Omental fat pad (tissue), 4 donors: ENCODE results near the gene PAOX. TPM values are rescaled to one million over a fixed set of nuclear protein-coding genes. Genes with fewer than 3 reads are reported as not detected.

Source experiments
- ATAC-seq: fragments of 150-250 bp; one replicate; pipeline ENCODE4 v1.9.1; 2016; ENCODE audit warnings: mild to moderate bottlenecking, moderate library complexity; ENCODE audit not compliant: low FRiP score
- DNase-seq: peaks from one replicate; pipeline ENCODE4 v3.0.0-alpha.2; 2019; ENCODE audit warnings: low spot score
- total RNA-seq, 4 donors: library from RNA; depleted of rRNA; stranded (reverse); fragments of >200 nt; gene quantifications; one replicate each; pipeline ENCODE4 v1.1.0, GENCODE V29; 2016
- TF ChIP-seq, protein P1 (sequence below), 3 donors: fragments of 450-650 bp; IDR thresholded peaks; one replicate each; pipeline ENCODE4 v1.5.1; 2016 to 2017; ENCODE audit warnings: antibody characterized with exemption in 3 of 3, mild to moderate bottlenecking in 3 of 3, moderate library complexity in 2 of 3

PAOX gene
- total RNA-seq, 4 donors from 2014 or later = 3.8 to 7.7 (median 6.1) TPM

DNA sequence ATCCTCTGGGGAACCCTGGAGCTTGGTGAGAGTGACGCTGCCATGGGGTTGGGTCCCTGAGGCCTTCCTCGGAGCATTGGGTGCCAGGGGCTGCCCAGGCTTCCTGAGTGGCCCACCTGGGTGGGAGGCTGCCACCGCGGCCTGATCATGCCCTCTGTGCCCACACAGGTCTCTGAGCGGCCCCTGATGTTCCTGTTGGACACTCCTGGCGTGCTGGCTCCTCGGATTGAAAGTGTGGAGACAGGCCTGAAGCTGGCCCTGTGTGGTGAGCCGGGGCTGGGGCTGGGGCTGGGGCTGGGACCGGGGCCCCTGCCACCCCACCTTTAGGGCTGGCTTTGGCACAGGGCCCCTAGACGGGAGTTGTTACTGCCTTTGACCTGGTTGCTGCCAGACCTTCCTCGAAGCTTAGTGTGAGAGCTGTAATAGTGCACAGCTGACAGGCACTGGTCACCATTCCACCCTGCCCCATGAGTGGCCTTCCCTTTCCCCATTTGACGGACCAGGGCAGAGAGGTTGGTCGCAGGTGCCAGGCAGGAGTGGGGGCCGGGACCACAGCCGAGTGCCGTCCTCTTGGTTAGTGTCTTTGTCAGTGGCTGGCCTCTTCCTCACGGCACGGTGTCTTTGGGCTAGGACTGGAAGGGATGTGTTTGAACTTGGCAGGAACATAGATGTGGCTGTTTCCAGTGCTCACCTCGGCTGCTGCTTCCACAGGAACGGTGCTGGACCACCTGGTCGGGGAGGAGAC, 23.1 kb downstream of the PAOX start:
- ATAC-seq (no peak), DNase-seq (no peak)
- TF ChIP-seq, protein P1, sequence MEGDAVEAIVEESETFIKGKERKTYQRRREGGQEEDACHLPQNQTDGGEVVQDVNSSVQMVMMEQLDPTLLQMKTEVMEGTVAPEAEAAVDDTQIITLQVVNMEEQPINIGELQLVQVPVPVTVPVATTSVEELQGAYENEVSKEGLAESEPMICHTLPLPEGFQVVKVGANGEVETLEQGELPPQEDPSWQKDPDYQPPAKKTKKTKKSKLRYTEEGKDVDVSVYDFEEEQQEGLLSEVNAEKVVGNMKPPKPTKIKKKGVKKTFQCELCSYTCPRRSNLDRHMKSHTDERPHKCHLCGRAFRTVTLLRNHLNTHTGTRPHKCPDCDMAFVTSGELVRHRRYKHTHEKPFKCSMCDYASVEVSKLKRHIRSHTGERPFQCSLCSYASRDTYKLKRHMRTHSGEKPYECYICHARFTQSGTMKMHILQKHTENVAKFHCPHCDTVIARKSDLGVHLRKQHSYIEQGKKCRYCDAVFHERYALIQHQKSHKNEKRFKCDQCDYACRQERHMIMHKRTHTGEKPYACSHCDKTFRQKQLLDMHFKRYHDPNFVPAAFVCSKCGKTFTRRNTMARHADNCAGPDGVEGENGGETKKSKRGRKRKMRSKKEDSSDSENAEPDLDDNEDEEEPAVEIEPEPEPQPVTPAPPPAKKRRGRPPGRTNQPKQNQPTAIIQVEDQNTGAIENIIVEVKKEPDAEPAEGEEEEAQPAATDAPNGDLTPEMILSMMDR (IDR thresholded peaks at IDR 0.05) = no peak

DNA sequence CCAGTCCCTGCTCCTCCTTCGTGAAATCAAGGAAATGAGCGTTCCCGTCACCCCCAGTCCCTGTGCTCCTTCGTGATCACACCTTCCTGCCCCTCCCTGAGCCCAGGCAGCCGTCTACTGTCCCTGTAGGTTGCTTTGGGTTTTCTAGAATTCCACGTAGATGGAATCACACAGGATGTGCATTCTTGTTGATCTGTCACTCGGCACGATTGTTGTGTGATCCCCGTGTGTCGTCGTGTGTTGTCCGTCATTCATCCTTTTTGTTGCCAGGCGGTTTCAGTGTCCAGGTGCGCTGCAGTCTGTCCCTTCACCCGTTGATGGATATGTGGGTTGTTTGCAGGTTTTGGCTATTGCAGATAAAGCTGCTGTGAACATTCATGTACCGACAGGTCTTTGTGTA, 24.3 kb downstream of the PAOX start:
- TF ChIP-seq, protein P1 (IDR thresholded peaks at IDR 0.05) = no peak
- ATAC-seq = no peak

DNA sequence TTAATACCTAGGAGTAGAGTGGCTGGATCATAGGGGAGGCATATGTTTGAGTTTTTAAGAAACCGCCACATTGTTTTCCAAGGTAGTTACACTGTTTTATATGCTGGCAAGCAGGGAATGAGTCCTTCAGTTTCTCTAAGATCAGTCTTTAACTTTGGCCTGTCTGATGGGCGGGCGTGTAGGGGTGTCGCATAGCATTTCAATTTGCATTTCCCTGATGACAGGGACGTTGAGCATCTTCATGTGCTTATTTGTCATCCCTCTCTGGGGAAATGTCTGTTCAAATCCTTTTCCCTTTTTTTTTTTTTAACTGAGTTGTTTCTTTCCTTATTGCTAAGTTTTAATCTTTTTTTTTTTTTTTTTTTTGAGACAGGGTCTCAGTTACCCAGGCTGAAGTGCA, 24.7 kb downstream of the PAOX start:
- DNase-seq (no peak), ATAC-seq (no peak)
- TF ChIP-seq, protein P1 (IDR thresholded peaks at IDR 0.05) = no peak

More for the DNA sequence above, 24.3 kb downstream of the PAOX start:
- DNase-seq = no peak

DNA sequence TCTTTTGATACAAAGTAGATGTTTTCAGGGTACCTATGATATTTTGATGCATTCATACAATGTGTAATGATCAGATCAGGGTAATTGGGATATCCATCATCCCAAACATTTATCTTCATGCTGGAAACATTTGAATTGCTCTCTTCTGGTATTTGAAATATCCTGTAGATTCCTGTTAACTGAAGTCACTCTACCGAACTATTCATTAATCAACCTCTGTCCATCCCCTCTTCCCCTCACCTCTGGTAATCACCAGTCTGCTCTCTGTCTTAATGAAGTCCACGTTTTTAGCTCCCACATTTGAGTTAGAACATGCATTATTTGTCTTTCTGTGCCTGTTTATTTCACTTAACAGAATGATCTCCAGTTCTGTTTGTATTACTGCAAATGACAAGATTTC, 26.2 kb downstream of the PAOX start:
- DNase-seq = no peak
- no peak for ATAC-seq
- TF ChIP-seq, protein P1 (IDR thresholded peaks at IDR 0.05) = no peak

DNA sequence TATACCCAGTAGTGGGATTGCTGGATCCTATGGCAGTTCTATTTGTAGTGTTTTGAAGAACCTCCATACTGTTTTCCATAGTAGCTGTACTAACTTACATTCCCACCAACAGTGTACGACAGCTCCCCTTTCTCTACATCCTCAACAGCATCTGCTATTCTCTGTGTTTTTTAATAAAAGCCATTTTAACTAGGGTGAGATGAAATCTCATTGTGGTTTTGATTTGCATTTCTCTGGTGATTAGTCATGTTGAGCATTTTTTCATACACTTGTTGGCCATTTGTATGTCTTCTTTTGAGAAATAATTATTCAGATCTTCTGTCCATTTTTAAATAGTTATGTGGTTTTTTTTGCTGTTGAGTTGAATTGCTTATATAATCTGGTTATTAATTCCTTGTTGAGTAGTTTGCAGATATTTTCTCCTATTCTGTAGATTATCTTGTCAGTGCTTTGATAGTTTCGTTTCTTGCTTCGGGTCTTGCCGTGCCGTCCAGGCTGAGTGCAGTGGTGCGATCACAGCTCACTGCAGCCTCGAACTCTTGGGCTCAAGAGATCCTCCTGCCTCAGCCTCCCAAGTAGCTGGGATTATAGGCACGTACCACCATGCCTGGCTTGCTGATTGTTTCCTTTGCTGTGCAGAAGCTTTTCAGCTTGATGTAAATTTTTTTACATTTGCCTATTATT, 26.9 kb downstream of the PAOX start:
- DNase-seq (no peak), ATAC-seq (no peak)
- TF ChIP-seq, protein P1 (IDR thresholded peaks at IDR 0.05) = no peak

DNA sequence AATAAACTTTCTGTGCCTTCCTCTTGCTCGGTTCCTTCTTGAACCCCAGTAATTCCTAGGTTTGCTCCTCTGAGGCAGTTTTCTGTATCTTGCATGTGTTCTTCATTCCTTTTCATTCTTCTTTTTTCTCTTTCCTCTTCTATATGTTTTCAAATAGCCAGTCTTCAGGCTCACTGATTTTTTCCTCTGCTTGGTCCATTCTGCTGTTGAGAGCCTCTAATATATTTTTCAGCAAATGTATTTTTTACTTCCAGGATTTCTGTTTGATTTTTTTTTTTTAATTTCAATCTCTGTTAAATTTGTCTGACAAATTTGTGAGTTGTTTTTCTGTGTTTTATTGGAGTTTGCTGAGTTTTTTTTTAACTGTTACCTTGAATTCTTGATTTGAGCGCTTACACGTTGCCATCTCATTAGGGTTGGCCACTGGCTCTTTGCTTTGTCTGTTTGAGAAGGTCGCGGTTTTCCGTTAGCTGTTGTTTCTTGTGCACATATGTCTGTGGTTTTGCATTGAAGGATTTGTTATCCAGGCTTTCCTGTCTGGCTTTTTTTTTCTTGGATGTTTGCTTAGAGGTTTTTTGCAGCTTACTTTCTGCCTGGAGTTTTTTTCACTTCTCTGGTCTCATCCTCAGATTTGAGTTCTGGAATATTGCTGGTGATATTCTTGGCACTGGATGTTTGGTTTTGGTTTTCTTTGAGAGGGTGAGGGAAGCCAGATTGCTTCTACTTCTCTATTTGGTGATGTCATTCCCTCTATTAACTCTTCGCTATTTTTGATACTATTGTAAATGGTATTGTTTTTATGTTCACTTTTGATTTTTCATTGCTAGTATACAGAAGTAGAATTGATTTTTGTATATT, 32.7 kb downstream of the PAOX start:
- TF ChIP-seq, protein P1 (IDR thresholded peaks at IDR 0.05) = no peak
- ATAC-seq (no peak), DNase-seq (no peak)
